ENCODE data around the gene PSMD6. TPM values are rescaled to one million over a fixed set of nuclear protein-coding genes. Genes with fewer than 3 reads are reported as not detected.

Gene PSMD6
- total RNA-seq, 1 donor from 2014 or later = 87.0 TPM

DNA sequence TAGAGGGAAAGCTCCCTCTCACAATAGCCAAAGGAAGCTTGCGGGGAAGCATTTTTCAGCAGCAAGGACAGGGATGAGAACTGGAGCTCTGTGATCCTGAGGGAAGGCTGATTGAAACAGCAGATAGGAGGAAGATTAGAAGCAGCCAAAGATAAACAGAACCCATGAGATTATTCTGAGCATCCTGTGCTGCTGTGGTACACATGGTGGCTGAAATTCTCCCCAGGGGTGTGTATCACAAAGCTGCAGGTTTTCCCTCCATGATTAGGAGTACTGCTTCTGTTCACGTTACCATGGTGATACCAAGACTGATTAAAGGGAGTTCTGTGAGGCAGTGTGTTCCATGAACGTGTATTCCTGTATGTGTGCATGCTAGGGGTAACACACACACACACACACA, 30.3 kb upstream of the PSMD6 start:
- Mint-ChIP-seq H3K36me3 (ENCODE audit: low read depth, unreplicated experiment) (no peaks in the 10 kb centered on the region), H3K4me1 (ENCODE audit: unreplicated experiment) (peaks cover 32% of the 10 kb centered on the region), H3K27me3 (ENCODE audit: unreplicated experiment) (no peaks in the 10 kb centered on the region), H3K9me3 (ENCODE audit: unreplicated experiment) (no peaks in the 10 kb centered on the region), H3K27ac (ENCODE audit: unreplicated experiment) (peak overlapping the region; percentile 79), H3K4me3 (ENCODE audit: unreplicated experiment) (peak overlapping the region; percentile 37)
- TF ChIP-seq, protein P1, sequence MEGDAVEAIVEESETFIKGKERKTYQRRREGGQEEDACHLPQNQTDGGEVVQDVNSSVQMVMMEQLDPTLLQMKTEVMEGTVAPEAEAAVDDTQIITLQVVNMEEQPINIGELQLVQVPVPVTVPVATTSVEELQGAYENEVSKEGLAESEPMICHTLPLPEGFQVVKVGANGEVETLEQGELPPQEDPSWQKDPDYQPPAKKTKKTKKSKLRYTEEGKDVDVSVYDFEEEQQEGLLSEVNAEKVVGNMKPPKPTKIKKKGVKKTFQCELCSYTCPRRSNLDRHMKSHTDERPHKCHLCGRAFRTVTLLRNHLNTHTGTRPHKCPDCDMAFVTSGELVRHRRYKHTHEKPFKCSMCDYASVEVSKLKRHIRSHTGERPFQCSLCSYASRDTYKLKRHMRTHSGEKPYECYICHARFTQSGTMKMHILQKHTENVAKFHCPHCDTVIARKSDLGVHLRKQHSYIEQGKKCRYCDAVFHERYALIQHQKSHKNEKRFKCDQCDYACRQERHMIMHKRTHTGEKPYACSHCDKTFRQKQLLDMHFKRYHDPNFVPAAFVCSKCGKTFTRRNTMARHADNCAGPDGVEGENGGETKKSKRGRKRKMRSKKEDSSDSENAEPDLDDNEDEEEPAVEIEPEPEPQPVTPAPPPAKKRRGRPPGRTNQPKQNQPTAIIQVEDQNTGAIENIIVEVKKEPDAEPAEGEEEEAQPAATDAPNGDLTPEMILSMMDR (IDR thresholded peaks at IDR 0.05; ENCODE audit: unreplicated experiment) = no peak
- peak; percentile 17 for DNase-seq (ENCODE audit: low spot score)

DNA sequence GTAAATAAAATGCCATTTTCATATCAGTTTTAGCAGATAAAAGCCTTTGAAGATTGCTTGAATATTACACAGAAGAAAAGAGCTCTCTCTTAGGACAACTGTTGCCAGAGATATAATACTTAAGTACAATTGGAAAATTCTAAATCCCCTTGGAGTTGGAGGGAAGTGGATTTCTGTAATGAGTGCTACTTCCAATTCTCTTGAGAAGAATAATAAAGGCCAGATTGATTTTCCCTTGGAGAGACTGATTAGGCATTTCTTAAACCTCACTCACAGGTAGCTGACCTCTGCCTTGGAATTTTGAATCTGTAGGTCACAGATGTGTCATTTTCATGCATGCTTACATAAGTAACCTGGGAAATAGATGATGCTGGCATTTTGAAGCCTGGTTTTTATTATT, 29.8 kb upstream of the PSMD6 start:
- Mint-ChIP-seq H3K4me3 (ENCODE audit: unreplicated experiment) (no peak overlapping the region), H3K4me1 (ENCODE audit: unreplicated experiment) (peaks cover 36% of the 10 kb centered on the region), H3K27me3 (ENCODE audit: unreplicated experiment) (no peaks in the 10 kb centered on the region), H3K36me3 (ENCODE audit: low read depth, unreplicated experiment) (no peaks in the 10 kb centered on the region), H3K9me3 (ENCODE audit: unreplicated experiment) (no peaks in the 10 kb centered on the region), H3K27ac (ENCODE audit: unreplicated experiment) (no peak overlapping the region)
- TF ChIP-seq, protein P1 (IDR thresholded peaks at IDR 0.05; ENCODE audit: unreplicated experiment) = no peak
- DNase-seq (ENCODE audit: low spot score) = no peak

DNA sequence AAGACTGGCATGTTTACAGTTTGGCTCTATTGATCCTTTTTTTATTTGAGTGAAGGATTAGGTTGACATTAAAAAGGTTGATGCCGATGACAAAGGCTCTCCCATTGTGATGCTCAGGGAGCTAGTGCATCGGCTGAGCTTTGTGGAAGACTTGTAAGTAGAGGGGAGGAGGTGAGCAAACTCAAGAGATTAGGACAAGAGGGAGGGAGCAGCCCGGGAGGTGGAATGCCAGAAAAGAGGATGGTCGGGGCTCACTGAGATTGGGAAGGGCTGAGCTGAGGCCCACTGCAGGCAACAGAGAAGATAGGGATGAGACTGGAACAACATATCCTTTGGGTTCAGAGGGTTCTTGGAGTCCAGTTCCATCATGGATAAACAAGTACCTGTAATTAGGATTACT, 26.5 kb upstream of the PSMD6 start:
- Mint-ChIP-seq H3K4me3 (ENCODE audit: unreplicated experiment) (no peak overlapping the region), H3K9me3 (ENCODE audit: unreplicated experiment) (no peaks in the 10 kb centered on the region), H3K27ac (ENCODE audit: unreplicated experiment) (no peak overlapping the region), H3K36me3 (ENCODE audit: low read depth, unreplicated experiment) (no peaks in the 10 kb centered on the region), H3K4me1 (ENCODE audit: unreplicated experiment) (peaks cover 29% of the 10 kb centered on the region), H3K27me3 (ENCODE audit: unreplicated experiment) (no peaks in the 10 kb centered on the region)
- TF ChIP-seq, protein P1 (IDR thresholded peaks at IDR 0.05; ENCODE audit: unreplicated experiment) = no peak
- DNase-seq (ENCODE audit: low spot score) = no peak

DNA sequence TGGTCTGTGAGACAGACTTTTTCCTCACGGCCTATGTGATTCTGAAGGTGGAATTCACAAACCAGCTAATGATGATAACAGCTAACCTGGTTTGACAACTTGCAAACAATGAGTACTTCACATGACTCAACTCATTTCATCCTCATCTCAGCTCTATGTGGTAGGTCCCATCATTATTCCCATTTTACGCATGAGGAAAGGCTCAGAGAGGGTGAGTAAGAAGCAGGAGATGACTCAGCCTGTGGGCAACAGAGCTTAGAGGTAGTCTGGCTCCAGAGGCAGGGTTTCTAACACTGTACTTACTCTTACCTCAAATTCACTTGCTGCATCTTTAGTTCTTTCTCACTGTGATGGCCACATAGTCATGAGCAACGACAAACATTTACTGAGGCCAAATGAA, 25.8 kb upstream of the PSMD6 start:
- peaks cover 22% of the 10 kb centered on the region for H3K4me1 Mint-ChIP-seq (ENCODE audit: unreplicated experiment)
- H3K4me3 Mint-ChIP-seq (ENCODE audit: unreplicated experiment) = no peak overlapping the region
- no peaks in the 10 kb centered on the region for H3K27me3 Mint-ChIP-seq (ENCODE audit: unreplicated experiment)
- DNase-seq (ENCODE audit: low spot score) = no peak
- no peaks in the 10 kb centered on the region for H3K9me3 Mint-ChIP-seq (ENCODE audit: unreplicated experiment)
- no peaks in the 10 kb centered on the region for H3K36me3 Mint-ChIP-seq (ENCODE audit: low read depth, unreplicated experiment)
- TF ChIP-seq, protein P1 (IDR thresholded peaks at IDR 0.05; ENCODE audit: unreplicated experiment) = no peak
- H3K27ac Mint-ChIP-seq (ENCODE audit: unreplicated experiment) = no peak overlapping the region

DNA sequence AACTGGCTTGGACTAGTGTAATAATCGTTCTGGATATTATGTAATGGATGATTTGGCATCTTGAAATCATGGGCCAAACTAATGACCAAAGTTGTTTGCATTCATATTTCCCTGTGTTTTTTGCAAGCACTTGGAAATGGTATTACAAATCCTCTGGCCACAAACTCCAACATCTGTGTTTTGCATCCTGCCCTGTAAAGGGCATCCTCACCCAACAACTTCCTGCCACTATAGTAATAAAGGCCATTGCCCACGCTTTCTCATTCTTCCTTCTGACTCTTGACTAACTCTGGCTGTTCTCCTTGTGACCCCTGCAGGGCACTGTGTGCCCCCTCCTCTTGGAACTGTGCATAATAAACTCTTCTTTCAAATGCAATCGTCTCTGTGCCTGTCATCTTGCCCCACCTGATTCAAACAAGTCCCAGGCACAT, 25.4 kb upstream of the PSMD6 start:
- no peak overlapping the region for H3K4me3 Mint-ChIP-seq (ENCODE audit: unreplicated experiment)
- TF ChIP-seq, protein P1 (IDR thresholded peaks at IDR 0.05; ENCODE audit: unreplicated experiment) = no peak
- peak overlapping the region; percentile 4 for H3K27ac Mint-ChIP-seq (ENCODE audit: unreplicated experiment)
- H3K4me1 Mint-ChIP-seq (ENCODE audit: unreplicated experiment) = peaks cover 19% of the 10 kb centered on the region
- no peaks in the 10 kb centered on the region for H3K27me3 Mint-ChIP-seq (ENCODE audit: unreplicated experiment)
- H3K36me3 Mint-ChIP-seq (ENCODE audit: low read depth, unreplicated experiment) = no peaks in the 10 kb centered on the region
- H3K9me3 Mint-ChIP-seq (ENCODE audit: unreplicated experiment) = no peaks in the 10 kb centered on the region
- DNase-seq (ENCODE audit: low spot score) = no peak

Data from endothelial cell (in vitro differentiated cells).